Measurements from ENCODE around the gene GPR132.
"Not testable (repeated sequence)": the region's sequence is repeated elsewhere in the genome, so short reads cannot be mapped to it uniquely, and the experiment has no call there.

GPR132 gene

GRCh38 chr14:105082703-105083102, 17.5 kb upstream of the GPR132 start:
- H3K27me3 ChIP-seq (ENCODE audit: insufficient read depth, poor library complexity, severe bottlenecking): peaks cover 5% of the 10 kb centered on the region
- H3K27ac ChIP-seq (replicated peaks): no peak overlapping the region
- no peak for DNase-seq (ENCODE audit: low read depth in 1 of 2, low spot score in 1 of 2)
- H3K4me3 ChIP-seq (replicated peaks; ENCODE audit: insufficient read depth, low read length): no peak overlapping the region
- no peak for TF ChIP-seq REST (IDR thresholded peaks at IDR 0.05; ENCODE audit: insufficient replicate concordance, low read depth)

- not testable (repeated sequence) for DNase-seq (ENCODE audit: low read depth in 1 of 2, low spot score in 1 of 2); H3K27ac ChIP-seq (replicated peaks); H3K4me3 ChIP-seq (replicated peaks; ENCODE audit: insufficient read depth, low read length); H3K27me3 ChIP-seq (ENCODE audit: insufficient read depth, poor library complexity, severe bottlenecking)
Observed at GRCh38 chr14:105081473-105081872, 16.2 kb upstream of the GPR132 start.

- TF ChIP-seq GABPA (IDR thresholded peaks at IDR 0.05; ENCODE audit: low read depth): no peak
- TF ChIP-seq SPI1 (IDR thresholded peaks at IDR 0.05; ENCODE audit: borderline replicate concordance, low read depth): no peak
- no peak for TF ChIP-seq CTCF (IDR thresholded peaks at IDR 0.05; ENCODE audit: insufficient read depth, low read length)
- TF ChIP-seq POLR2AphosphoS5 (IDR thresholded peaks at IDR 0.05; ENCODE audit: low read depth): no peak
- no peak for TF ChIP-seq REST (IDR thresholded peaks at IDR 0.05; ENCODE audit: insufficient replicate concordance, low read depth)
- H3K27ac ChIP-seq (replicated peaks): no peak overlapping the region
- no peaks in the 10 kb centered on the region for H3K27me3 ChIP-seq (ENCODE audit: insufficient read depth, poor library complexity, severe bottlenecking)
- no peak for DNase-seq (ENCODE audit: low read depth in 1 of 2, low spot score in 1 of 2)
- H3K4me3 ChIP-seq (replicated peaks; ENCODE audit: insufficient read depth, low read length): no peak overlapping the region
Observed at GRCh38 chr14:105080161-105080560, 14.9 kb upstream of the GPR132 start.

GRCh38 chr14:105078294-105078693, 13.1 kb upstream of the GPR132 start:
- Histone ChIP-seq H3K4me3 (replicated peaks; ENCODE audit: insufficient read depth, low read length) (no peak overlapping the region), H3K27me3 (ENCODE audit: insufficient read depth, poor library complexity, severe bottlenecking) (no peaks in the 10 kb centered on the region), H3K27ac (replicated peaks) (no peak overlapping the region)
- DNase-seq (ENCODE audit: low read depth in 1 of 2, low spot score in 1 of 2): no peak
- TF ChIP-seq POLR2AphosphoS5 (IDR thresholded peaks at IDR 0.05; ENCODE audit: low read depth) (no peak), CTCF (IDR thresholded peaks at IDR 0.05; ENCODE audit: insufficient read depth, low read length) (no peak), REST (IDR thresholded peaks at IDR 0.05; ENCODE audit: insufficient replicate concordance, low read depth) (no peak), GABPA (IDR thresholded peaks at IDR 0.05; ENCODE audit: low read depth) (no peak), SPI1 (IDR thresholded peaks at IDR 0.05; ENCODE audit: borderline replicate concordance, low read depth) (no peak)

All from HL-60 (cell line).